AG09309 (cell line): ENCODE data around the gene EVI2B.
"Not testable (repeated sequence)": the region's sequence is repeated elsewhere in the genome, so short reads cannot be mapped to it uniquely, and the experiment has no call there.

Experiments
- DNase-seq: peaks from one replicate; pipeline ENCODE4 v3.0.0-alpha.2; 2010; ENCODE audit warnings: low read depth
- H3K4me3 ChIP-seq: 2 replicates; pipeline ENCODE4 v1.5.1; 2011; ENCODE audit warnings: mild to moderate bottlenecking, low read depth, low read length, moderate library complexity; ENCODE audit not compliant: control insufficient read depth
- CTCF ChIP-seq: IDR thresholded peaks from 2 replicates; pipeline ENCODE4 v1.5.1; 2011; ENCODE audit warnings: mild to moderate bottlenecking, low read depth, low read length, inconsistent platforms; ENCODE audit not compliant: insufficient read depth, control insufficient read depth; ENCODE audit errors: missing control alignments

EVI2B gene

GRCh38 chr17:31266042-31266441, 47.8 kb downstream of the EVI2B start:
- TF ChIP-seq CTCF = peak; percentile 15
- no peak for DNase-seq
- H3K4me3 ChIP-seq = no peak overlapping the region

GRCh38 chr17:31262923-31263322, 50.9 kb downstream of the EVI2B start:
- DNase-seq, H3K4me3 ChIP-seq: not testable (repeated sequence)

GRCh38 chr17:31261601-31262000, 52.3 kb downstream of the EVI2B start:
- no peak for DNase-seq
- TF ChIP-seq CTCF = no peak
- no peak overlapping the region for H3K4me3 ChIP-seq

GRCh38 chr17:31260151-31260550, 53.7 kb downstream of the EVI2B start:
- TF ChIP-seq CTCF = no peak
- DNase-seq = no peak

GRCh38 chr17:31256936-31257335, 56.9 kb downstream of the EVI2B start:
- no peak for TF ChIP-seq CTCF
- no peak for DNase-seq
- H3K4me3 ChIP-seq = no peak overlapping the region

More at GRCh38 chr17:31260151-31260550, 53.7 kb downstream of the EVI2B start:
- no peak overlapping the region for H3K4me3 ChIP-seq

GRCh38 chr17:31254654-31255053, 59.2 kb downstream of the EVI2B start:
- no peak for TF ChIP-seq CTCF
- no peak overlapping the region for H3K4me3 ChIP-seq
- no peak for DNase-seq
